ENCODE data around the gene SPATA32.

SPATA32 gene

DNA sequence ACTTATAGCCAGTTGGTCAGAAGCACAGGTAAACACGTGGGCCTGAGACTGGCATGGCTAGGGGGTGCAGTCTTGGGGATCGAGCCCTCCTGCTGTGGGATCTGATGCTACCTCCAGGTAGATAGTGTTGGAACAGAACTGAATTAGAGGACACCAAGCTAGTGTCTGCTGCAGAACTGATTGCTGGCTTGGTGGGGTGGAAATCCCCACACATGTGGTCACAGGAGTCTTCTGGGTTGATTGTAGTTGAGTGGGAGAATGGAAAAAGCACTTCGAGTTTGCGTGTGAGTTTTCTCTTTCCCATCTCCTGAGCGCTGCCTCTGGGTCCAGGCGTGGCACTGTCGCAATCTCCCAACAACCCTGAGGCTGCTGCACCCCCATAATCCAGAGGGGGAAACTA lies 8.0 kb upstream of the SPATA32 start (continued):
- TF ChIP-seq, protein P1, sequence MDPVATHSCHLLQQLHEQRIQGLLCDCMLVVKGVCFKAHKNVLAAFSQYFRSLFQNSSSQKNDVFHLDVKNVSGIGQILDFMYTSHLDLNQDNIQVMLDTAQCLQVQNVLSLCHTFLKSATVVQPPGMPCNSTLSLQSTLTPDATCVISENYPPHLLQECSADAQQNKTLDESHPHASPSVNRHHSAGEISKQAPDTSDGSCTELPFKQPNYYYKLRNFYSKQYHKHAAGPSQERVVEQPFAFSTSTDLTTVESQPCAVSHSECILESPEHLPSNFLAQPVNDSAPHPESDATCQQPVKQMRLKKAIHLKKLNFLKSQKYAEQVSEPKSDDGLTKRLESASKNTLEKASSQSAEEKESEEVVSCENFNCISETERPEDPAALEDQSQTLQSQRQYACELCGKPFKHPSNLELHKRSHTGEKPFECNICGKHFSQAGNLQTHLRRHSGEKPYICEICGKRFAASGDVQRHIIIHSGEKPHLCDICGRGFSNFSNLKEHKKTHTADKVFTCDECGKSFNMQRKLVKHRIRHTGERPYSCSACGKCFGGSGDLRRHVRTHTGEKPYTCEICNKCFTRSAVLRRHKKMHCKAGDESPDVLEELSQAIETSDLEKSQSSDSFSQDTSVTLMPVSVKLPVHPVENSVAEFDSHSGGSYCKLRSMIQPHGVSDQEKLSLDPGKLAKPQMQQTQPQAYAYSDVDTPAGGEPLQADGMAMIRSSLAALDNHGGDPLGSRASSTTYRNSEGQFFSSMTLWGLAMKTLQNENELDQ (tag by site-specific recombination; IDR thresholded peaks at IDR 0.05; ENCODE audit: low read depth): no peak
- no peak for TF ChIP-seq ZSCAN23 (tag by site-specific recombination; IDR thresholded peaks at IDR 0.05)

GRCh38 chr17:45267436-45268055 lies 5.7 kb upstream of the SPATA32 start:
- H3K27ac ChIP-seq (ENCODE audit: extremely low read depth, low read depth, low read length): no peak overlapping the region
- TF ChIP-seq ZNF776 (tag by site-specific recombination; IDR thresholded peaks at IDR 0.05; ENCODE audit: borderline replicate concordance) (no peak), KLF16 (tag by site-specific recombination; IDR thresholded peaks at IDR 0.05) (no peak), ZNF239 (tag by site-specific recombination; IDR thresholded peaks at IDR 0.05) (no peak), ZNF768 (tag by site-specific recombination; IDR thresholded peaks at IDR 0.05) (no peak), ZIC2 (tag by site-specific recombination; IDR thresholded peaks at IDR 0.05) (peak; percentile 0; the same call in 1 of the 2 replicates), ZNF544 (tag by site-specific recombination; IDR thresholded peaks at IDR 0.05) (no peak), ZNF558 (tag by site-specific recombination; IDR thresholded peaks at IDR 0.05) (no peak)
- H3K9me3 ChIP-seq (ENCODE audit: control insufficient read depth, insufficient read depth, low read depth, low read length): no peaks in the 10 kb centered on the region
- POLR2A ChIA-PET: interaction anchor here (1.0 to 1.8 kb wide), 2 partner anchors 10 to 19 kb away, joined by 3 to 6 read pairs; no protein-coding TSS in a partner anchor
- CTCF ChIA-PET: interaction anchor here (0.6 to 4.3 kb wide), 9 partner anchors 9 to 493 kb away, joined by 3 to 42 read pairs (median 5); no protein-coding TSS in a partner anchor
- no peak overlapping the region for H3K4me3 ChIP-seq (ENCODE audit: low read depth, low read length)
- H3K4me1 ChIP-seq (ENCODE audit: control insufficient read depth, insufficient read depth, low read length): no peaks in the 10 kb centered on the region
- peaks cover 22 to 86% of the 10 kb centered on the region in 2 experiments for H3K36me3 ChIP-seq (ENCODE audit: control insufficient read depth in 2 of 2, insufficient read depth in 1 of 2, low read length in 2 of 2)

DNA sequence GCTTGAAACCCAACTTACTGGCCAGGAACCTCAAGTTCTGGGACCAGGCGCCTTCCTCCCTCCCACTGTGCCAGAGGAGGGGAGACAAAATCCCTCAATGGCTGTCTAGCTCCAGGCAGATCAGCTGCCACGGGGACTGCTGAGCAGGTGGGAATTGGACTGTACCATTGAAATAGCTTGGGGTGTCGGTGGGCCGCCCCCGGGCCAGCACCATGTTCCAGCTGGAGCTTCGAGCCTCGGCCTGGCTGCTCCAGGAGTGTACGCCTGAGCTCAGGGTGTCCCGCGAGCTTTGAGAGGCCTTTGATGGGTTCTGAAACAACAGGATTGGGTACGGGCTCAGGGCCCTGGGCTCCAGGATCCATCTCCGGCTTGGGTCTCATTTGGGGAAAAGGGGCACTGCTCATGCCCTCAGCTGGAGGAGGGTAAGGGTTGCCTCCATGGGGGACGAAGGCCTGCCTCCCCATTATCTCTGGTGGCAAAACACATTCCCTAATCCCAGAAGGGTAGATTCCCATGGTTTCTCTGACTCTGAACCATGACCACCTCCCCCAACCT lies 4.6 kb upstream of the SPATA32 start:
- Histone ChIP-seq H3K4me3 (ENCODE audit: low read depth, low read length) (no peak overlapping the region), H3K36me3 (ENCODE audit: control insufficient read depth in 2 of 2, insufficient read depth in 1 of 2, low read length in 2 of 2) (peaks cover 16 to 85% of the 10 kb centered on the region in 2 experiments), H3K4me1 (ENCODE audit: control insufficient read depth, insufficient read depth, low read length) (no peaks in the 10 kb centered on the region), H3K27ac (ENCODE audit: extremely low read depth, low read depth, low read length) (0 out of 2 replicates have a peak overlapping the region, but pooled peaks have one; percentile 16), H3K9me3 (ENCODE audit: control insufficient read depth, insufficient read depth, low read depth, low read length) (no peaks in the 10 kb centered on the region)
- ChIA-PET CTCF (interaction anchor here (0.5 to 4.3 kb wide), 10 partner anchors 10 to 184 kb away, joined by 3 to 42 read pairs (median 4); no protein-coding TSS in a partner anchor), POLR2A (interaction anchor here (0.9 to 1.8 kb wide), 4 partner anchors 11 to 128 kb away, joined by 3 to 6 read pairs (median 3); partner anchors contain the start of gene HEXIM1)
- TF ChIP-seq ZNF785 (tag by site-specific recombination; IDR thresholded peaks at IDR 0.05): no peak
- TF ChIP-seq PRDM10 (tag by site-specific recombination; IDR thresholded peaks at IDR 0.05): 0 out of 2 replicates have a peak, but pooled peaks have one; percentile 42
- TF ChIP-seq ZFHX2 (tag by site-specific recombination; conservative IDR thresholded peaks at IDR 0.05): peak; percentile 27

All from HEK293 (cell line).